Stimulated activated CD8-positive, alpha-beta memory T cell treated with anti-CD3 and anti-CD28 coated beads, Interleukin-7, amount 100 ng/mL, for 4 hours (primary cell): ENCODE data around the gene NKX6-1.

Source experiments
- DNase-seq, 2 donors: peaks; one replicate each; pipeline ENCODE4 v3.0.0-alpha.2; 2020; ENCODE audit warnings: low read depth in 2 of 2

The NKX6-1 gene

DNA sequence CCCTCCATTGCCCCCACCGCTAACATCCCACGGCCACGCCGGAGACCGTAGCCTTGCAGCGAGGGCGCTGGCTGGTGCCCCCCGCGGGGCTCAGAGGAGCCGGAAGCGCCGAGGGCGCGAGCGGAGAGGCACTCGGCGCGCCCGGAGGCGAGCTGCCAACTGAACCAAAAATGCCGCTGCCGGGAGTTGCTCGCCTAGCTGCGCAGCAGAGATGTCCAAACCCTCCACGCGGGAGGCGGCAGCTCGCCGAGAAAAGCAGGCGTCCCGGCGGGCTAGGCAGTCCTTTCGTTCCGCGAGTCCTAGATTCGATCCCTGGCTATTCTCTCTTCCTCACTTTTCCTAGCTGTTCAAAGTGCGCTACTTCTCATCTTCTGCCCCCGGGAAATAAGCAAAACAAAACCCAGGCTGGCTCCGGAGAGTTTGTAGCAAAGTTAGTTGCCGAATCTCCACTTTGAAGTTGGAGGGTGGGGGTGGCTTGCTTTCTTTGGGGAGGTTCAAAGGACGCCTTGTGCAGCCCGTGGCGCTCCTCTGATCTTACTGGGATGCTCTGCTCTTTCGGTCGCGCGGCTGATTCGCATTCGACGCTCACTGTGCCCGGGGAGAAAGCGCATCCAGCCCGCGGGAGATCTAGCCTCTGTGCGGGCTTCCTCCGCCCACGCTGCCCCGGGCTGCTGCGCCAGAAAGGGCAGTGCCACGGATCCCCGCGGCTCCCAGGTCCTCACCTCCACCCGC lies 723 bp downstream of the NKX6-1 start:
- no peak for DNase-seq

GRCh38 chr4:84497504-84498202 lies 1.4 kb downstream of the NKX6-1 start:
- DNase-seq = no peak

GRCh38 chr4:84496706-84497503 lies 2.2 kb downstream of the NKX6-1 start:
- no peak for DNase-seq

DNA sequence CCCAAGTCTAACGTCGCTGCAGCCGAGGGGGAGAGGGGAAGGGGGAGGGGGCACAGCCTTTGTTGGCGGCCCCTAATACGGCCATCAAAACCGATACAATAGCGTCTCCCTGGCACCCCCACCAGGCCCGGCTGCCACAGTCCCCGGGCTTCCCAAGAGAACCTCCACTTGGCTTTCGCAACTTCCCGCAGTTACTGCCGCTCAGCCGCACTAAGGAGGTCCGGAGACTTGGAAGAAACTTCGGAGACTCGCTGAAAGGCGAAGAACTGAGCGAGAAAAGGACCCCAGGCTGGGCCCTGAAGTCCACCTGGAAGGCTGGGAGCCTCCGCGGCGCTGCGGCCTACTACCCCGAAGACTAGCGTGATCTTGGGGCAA lies 2.8 kb downstream of the NKX6-1 start:
- DNase-seq = no peak

GRCh38 chr4:84495794-84496261 lies 3.3 kb downstream of the NKX6-1 start:
- no peak for DNase-seq

GRCh38 chr4:84495118-84495793 lies 3.8 kb downstream of the NKX6-1 start:
- no peak for DNase-seq

GRCh38 chr4:84494531-84494930 lies 4.6 kb downstream of the NKX6-1 start:
- no peak for DNase-seq

DNA sequence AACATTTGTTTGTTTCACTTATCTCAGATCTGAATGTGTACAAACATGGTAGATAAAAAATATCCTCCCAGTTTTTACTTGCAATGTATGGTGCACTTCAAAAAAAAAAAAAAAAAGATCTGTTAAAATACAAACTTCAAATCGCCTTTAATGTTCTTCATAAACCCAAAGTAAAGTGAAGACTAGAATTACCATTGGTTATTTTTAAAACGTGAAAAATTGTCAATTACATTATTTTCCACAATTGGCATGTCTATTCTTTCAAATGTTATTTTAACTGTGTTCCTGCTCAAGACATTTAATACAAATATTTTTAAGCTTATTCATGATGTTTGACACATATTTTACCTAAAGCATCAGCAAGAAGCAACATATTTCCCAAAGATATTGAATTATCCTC lies 5.0 kb downstream of the NKX6-1 start:
- no peak for DNase-seq

GRCh38 chr4:84493092-84493850 lies 5.8 kb downstream of the NKX6-1 start:
- no peak for DNase-seq

DNA sequence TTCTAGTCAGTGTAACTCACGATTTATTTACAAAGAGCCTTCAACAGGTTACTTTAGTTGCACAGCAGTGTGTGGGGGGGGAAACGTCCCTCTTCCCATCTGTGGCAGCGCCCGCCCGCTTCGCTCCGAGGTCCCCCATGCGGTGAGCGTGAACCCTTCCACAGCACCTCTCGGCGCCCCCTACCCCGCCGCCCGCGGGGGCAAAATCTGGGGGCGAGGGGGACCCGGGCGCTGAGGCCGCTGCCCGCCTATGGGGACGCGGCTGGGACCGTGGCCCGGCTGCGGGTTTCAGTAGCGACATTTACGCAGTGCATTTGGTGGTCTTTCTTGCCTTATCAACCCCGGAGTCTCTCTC lies 6.4 kb downstream of the NKX6-1 start:
- DNase-seq = no peak

GRCh38 chr4:84492290-84492689 lies 6.8 kb downstream of the NKX6-1 start:
- no peak for DNase-seq

DNA sequence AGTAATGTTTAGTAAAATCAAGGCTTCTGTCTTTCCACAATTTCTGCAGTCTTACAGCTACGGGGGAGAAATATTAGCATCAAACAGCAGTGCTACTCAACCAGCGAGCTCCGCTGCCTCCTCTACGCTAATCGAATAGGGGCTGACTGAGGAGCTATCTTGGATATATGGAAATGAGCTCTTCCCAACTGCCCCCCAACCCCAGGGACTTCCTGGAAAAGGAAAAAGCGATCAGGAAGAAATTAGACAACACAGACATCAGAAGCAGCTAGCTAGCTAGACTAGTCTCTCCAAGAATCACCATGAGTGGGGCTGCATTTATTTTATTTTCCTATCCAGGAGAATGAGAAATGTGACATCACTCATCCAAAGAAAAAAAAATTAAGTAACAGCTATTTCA lies 7.6 kb downstream of the NKX6-1 start:
- no peak for DNase-seq

DNA sequence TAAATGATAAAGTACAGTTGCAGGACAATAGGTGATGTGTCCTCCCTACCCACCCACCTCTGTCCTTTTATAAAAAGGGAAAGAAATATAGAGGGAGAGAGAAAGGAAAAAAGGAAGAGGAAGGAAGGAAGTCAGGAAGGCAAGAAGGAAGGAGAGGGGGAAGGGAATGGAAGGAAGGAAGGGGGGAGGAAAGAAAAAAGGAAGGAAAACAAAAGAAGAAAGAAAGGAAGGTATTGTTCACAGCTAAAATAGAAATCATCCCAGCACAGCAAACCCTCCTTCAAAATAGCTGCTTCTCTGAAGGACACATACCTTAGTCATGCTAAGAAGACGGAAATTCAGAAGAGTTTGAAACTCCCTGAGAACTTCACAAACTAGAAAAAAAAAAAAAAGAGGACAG lies 8.4 kb downstream of the NKX6-1 start:
- DNase-seq = no peak

DNA sequence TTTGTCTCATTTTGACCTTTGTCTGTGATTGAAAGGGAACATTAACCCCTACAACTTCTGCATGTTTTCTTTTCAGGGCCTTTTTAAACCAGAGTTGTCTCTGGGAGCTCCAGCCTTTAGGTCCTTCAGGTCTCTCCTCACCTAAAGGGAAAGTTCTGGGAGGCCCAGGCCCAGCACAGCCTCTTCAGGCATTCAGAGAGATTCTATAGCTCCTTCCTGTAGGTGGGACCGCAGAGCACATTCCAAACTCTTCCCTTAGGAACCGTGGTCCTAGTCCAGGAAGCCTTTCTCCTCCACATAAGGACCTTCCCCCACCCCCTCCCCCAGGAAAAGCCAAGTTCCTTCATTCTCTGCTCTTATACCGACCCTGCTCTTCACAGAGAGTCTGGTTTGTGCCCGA lies 14.9 kb downstream of the NKX6-1 start:
- DNase-seq = no peak

DNA sequence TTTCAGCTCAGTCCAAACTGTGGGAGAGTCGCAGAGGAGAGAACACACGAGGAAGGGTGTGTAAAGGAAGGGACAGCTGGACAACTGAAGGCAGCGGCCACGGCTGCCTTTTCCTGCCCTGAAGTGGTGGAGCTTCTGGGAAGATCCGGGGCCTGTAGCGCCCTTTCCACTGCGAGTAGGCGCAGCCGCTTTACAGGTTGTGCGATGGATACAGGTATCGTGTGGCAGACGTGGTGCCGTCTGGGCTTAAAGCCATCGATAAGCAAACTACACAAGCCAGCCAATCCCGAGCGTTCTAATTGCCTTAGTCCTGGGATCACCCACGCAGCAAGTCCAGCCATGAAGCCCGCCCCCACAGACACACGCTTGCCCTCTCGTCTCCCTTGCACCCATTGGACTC lies 15.4 kb downstream of the NKX6-1 start:
- DNase-seq = no peak

- no peak for DNase-seq
Measured at GRCh38 chr4:84482564-84483563, 16.2 kb downstream of the NKX6-1 start.

- no peak for DNase-seq
Measured at GRCh38 chr4:84481860-84482245, 17.2 kb downstream of the NKX6-1 start.

- no peak for DNase-seq
Measured at GRCh38 chr4:84481077-84481859, 17.8 kb downstream of the NKX6-1 start.

DNA sequence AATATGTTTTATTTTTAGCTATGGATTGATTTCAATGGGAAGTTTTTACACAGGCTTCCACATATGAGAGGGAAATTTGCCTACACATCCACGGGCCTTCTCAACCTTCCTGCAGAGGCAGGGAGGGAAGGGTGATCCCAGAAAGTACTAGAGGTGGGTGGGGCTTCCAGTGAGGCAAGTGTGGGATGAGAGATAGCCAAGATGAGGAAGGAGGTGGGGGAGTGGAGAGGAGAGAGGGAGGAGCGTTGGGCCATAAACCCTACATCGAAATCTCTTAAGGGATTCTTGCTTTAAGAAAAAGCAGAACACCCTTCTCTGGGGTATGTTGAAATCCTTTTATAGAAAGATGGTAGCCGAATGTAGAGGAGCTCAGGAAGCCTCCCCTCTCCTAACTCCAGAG lies 19.0 kb downstream of the NKX6-1 start:
- DNase-seq = no peak
